GM15510 (cell line): ENCODE results near the gene NKX2-1.

Source experiments
- POLR2A ChIP-seq: IDR thresholded peaks from 3 replicates; pipeline ENCODE4 v1.6.1; 2011; ENCODE audit warnings: borderline replicate concordance; ENCODE audit not compliant: insufficient read length; ENCODE audit errors: extremely low read depth

NKX2-1 gene

GRCh38 chr14:36520601-36521525 lies 831 bp upstream of the NKX2-1 start:
- TF ChIP-seq POLR2A, result no peak

- TF ChIP-seq POLR2A, result no peak
Measured at GRCh38 chr14:36518586-36519430, 1.2 kb downstream of the NKX2-1 start.

GRCh38 chr14:36518031-36518585 lies 1.9 kb downstream of the NKX2-1 start:
- no peak for TF ChIP-seq POLR2A

- TF ChIP-seq POLR2A, result no peak
Measured at GRCh38 chr14:36517242-36518030, 2.6 kb downstream of the NKX2-1 start.

- TF ChIP-seq POLR2A, result no peak
Measured at GRCh38 chr14:36516719-36517241, 3.3 kb downstream of the NKX2-1 start.

GRCh38 chr14:36515896-36516718 lies 3.9 kb downstream of the NKX2-1 start:
- no peak for TF ChIP-seq POLR2A

GRCh38 chr14:36515105-36515593 lies 4.9 kb downstream of the NKX2-1 start:
- no peak for TF ChIP-seq POLR2A

GRCh38 chr14:36514278-36515104 lies 5.5 kb downstream of the NKX2-1 start:
- no peak for TF ChIP-seq POLR2A

- no peak for TF ChIP-seq POLR2A
Measured at GRCh38 chr14:36513451-36514277, 6.4 kb downstream of the NKX2-1 start.

GRCh38 chr14:36513012-36513420 lies 7.0 kb downstream of the NKX2-1 start:
- TF ChIP-seq POLR2A, result no peak

GRCh38 chr14:36512585-36513003 lies 7.4 kb downstream of the NKX2-1 start:
- no peak for TF ChIP-seq POLR2A
